ENCODE results near the gene BOLA2B.

DNA sequence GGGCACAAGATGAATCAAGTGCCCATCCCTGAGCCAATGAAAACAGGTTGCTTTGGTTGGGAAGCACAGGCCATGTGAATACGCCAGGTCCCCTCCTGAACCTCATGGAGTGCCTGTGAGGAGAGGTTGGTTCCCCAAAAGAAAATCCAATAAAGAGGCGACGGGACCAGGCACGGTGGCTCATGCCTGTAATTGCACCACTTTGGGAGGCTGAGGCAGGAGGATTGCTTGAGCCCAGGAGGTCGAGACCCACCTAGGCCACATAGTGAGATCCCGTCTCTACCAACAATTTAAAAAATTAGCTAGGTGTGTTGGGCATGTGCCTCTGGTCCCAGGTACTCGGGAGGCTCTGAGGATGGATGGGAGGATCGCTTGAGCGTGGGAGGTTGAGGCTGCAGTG is 13.5 kb downstream of the BOLA2B start:
- TF ChIP-seq TAF1 (IDR thresholded peaks at IDR 0.05; ENCODE audit: low read depth, low read length) (no peak), POLR2A (IDR thresholded peaks at IDR 0.05; ENCODE audit: low read depth, low read length) (no peak)

Measured in GM12891 (cell line).